Activated gamma-delta T cell treated with Interleukin-2 at 50 U/mL for 16 hours (primary cell): ENCODE data around the gene FKBP10.
"Not testable (repeated sequence)": the region's sequence is repeated elsewhere in the genome, so short reads cannot be mapped to it uniquely, and the experiment has no call there.

ENCODE experiments used
- DNase-seq: peaks from one replicate; pipeline ENCODE4 v3.0.0-alpha.2; 2020

FKBP10 gene

GRCh38 chr17:41839448-41839847 is 26.6 kb downstream of the FKBP10 start:
- DNase-seq = not testable (repeated sequence)

- DNase-seq = not testable (repeated sequence)
Observed at GRCh38 chr17:41840781-41841180, 28.0 kb downstream of the FKBP10 start.

GRCh38 chr17:41844971-41845370 is 32.2 kb downstream of the FKBP10 start:
- no peak for DNase-seq

GRCh38 chr17:41848788-41849187 is 36.0 kb downstream of the FKBP10 start:
- DNase-seq = no peak

GRCh38 chr17:41849251-41849990 is 36.6 kb downstream of the FKBP10 start:
- no peak for DNase-seq

- DNase-seq = not testable (repeated sequence)
Observed at GRCh38 chr17:41851382-41851781, 38.6 kb downstream of the FKBP10 start.

GRCh38 chr17:41860254-41860931 is 47.6 kb downstream of the FKBP10 start:
- no peak for DNase-seq

GRCh38 chr17:41863074-41863848 is 50.5 kb downstream of the FKBP10 start:
- peak; percentile 9 for DNase-seq

GRCh38 chr17:41864498-41864835 is 51.7 kb downstream of the FKBP10 start:
- DNase-seq = no peak

GRCh38 chr17:41864836-41865595 is 52.2 kb downstream of the FKBP10 start, which contains the start of gene KLHL11:
Gene KLHL11, minus strand, starts transcription at chr17:41865423. Its CDS starts 53 bp downstream, at chr17:41865370.
- peak; percentile 85 for DNase-seq

GRCh38 chr17:41865596-41865893 is 52.7 kb downstream of the FKBP10 start:
- no peak for DNase-seq

- DNase-seq = no peak
Observed at GRCh38 chr17:41868568-41868967, 55.8 kb downstream of the FKBP10 start.

- DNase-seq = no peak
Observed at GRCh38 chr17:41869426-41869825, 56.6 kb downstream of the FKBP10 start.

- DNase-seq = no peak
Observed at GRCh38 chr17:41870097-41870496, 57.3 kb downstream of the FKBP10 start.

GRCh38 chr17:41870627-41871026 is 57.8 kb downstream of the FKBP10 start:
- no peak for DNase-seq

- no peak for DNase-seq
Observed at GRCh38 chr17:41871789-41872188, 59.0 kb downstream of the FKBP10 start.
